T-helper 2 cell (primary cell): Measurements from ENCODE around the gene EIF4G3.
"Not testable (repeated sequence)": the region's sequence is repeated elsewhere in the genome, so short reads cannot be mapped to it uniquely, and the experiment has no call there.

ENCODE experiments used
- DNase-seq, 5 experiments: peaks; one replicate each; pipeline versions ENCODE4 v3.0.0 to v3.0.0-alpha.2; 2012 to 2022

The EIF4G3 gene

DNA sequence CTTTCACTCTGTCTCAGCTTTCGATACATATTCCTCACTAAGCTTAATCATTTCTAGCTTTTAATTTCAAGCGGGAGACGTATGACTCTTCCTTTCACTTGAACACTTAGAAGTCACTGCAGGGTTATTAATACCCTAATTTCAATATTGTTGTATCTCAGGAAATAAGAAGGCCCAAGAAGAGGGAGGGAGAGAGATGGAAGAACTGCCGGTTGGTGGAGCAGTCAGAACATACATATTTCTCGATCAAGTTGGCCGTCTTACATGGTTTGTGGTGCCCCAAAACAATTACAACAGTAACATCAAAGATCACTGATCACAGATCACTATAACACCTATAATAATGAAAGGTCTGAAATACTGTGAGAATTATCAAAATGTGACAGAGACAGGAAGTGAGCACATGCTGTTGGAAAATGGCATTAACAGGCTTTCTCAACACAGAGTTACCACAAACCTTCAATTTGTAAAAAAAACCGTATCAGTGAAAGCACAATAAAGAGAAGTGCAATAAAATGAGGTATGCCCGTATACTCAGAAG is 244.2 kb downstream of the EIF4G3 start:
- DNase-seq, result peak in 3 of 5 experiments; percentile 9 to 72 (median 16)

DNA sequence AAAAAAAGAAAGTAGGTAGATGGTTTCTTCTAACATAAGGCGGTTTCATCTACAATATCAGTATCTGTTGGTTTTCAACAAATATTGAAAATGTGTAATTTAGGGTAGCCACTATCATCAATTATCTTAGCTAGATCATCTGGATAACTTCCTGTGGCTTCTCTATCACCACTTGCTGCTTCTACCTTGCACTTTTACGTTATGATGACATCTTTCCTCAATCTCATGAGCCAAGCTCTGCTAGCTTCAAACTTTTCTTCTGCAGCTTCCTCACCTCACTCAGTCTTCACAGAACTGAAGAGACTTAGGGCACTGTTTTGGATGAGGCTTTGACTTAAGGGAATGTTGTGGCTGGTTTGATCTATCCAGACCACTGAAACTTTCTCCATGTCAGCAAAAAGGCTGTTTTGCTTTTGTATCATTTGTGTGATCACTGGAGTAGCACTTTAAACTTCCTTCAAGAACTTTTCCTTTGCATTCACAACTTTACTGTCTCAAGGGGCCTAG is 244.7 kb downstream of the EIF4G3 start:
- DNase-seq, result peak in 2 of 5 experiments; percentile 1 to 85

DNA sequence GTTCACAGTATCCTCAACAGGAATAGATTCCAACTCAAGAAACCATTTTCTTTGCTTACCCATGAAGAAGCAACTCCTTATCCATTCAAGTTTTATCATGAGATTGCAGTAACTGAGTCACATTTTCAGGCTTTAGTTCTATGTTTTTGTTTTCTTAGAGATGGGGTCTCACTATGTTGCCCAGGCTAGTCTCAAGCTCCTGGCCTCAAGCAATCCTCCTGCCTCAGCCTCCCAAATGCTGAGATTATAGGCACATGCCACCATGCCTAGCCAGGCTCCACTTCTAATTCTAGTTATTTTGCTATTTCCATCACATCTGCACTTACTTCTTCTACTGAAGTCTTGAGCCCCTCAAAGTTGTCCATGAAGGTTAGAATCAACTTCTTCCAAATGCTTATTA is 246.3 kb downstream of the EIF4G3 start:
- no peak for DNase-seq

DNA sequence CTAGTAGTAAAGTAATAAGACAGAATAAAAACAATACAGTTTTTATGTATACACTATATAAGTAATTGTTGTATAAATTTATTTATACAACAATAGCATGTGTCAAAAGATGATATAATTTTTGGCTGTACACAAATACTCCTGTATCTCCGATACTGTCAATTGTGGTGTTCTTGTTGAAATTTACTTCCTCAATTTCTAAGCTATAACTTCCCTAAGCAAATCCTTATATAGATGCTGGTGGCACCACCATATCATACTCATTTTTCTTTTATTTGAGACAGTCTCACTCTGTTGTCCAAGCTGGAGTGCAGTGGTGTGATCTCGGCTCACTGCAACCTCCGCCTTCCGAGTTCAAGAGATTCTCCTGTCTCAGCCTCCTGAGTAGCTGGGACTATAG is 248.6 kb downstream of the EIF4G3 start:
- no peak for DNase-seq

DNA sequence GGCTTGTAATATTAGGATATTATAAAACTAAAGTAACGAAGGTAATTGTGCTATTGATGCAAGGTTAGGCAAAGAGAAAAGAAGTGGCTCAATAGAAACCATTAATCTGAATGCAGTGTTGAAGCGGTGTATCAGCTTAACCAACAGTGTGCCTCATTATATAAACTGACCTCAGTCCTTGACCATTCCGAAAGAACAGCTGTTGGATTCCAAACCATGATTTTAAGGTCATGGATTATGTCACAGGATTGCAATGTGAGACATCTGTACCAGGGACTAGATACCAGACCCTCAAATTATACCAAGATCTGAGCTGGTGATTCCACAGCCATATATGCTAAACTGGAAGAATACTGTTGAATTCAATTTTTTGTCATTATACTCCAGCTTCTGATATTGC is 255.4 kb downstream of the EIF4G3 start:
- DNase-seq, result no peak

DNA sequence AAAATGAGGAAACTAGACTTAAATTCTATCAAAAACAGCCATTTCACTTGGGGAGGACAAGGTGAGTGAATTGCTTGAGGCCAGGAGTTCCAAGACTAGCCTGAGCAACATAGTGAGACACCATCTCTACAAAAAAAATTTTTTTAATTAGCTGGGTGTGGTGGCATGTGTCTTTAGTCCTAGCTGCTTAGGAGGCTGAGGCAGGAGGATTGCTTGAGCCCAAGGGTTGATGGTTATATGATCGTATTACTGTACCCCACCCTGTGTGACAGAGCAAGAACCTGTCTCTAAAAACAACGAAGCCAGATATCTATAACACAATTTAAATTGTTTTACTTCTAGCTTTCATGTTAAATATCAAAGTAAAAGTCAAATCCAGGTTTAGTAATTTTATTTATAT is 263.5 kb downstream of the EIF4G3 start:
- DNase-seq, result no peak

DNA sequence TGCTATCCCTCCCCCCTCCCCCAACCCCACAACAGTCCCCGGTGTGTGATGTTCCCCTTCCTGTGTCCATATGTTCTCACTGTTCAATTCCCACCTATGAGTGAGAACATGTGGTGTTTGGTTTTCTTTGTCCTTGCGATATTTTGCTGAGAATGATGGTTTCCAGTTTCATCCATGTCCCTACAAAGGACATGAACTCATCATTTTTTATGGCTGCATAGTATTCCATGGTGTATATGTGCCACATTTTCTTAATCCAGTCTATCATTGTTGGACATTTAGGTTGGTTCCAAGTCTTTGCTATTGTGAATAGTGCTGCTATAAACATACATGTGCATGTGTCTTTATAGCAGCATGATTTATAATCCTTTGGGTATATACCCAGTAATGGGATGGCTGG is 269.2 kb downstream of the EIF4G3 start:
- DNase-seq, result not testable (repeated sequence)

DNA sequence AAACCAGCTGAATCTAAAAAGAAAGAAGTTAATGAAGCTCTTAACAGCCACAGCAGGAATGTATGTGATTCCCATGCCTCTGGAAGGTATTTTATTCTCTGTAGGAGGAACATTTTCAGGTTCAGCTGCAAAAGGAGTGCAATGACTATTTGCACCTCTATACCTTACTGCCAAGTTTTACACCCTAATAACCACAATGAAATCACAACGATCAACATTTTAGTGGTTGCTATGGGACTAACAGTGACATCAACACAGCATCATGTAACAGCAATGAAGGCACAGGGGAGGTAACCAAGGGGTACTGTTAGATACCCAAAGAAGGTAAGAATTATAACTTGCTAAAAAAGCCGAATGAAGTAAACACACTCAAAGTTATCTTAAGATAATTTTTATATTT is 273.3 kb downstream of the EIF4G3 start:
- DNase-seq, result peak in 1 of 5 experiments; percentile 43

DNA sequence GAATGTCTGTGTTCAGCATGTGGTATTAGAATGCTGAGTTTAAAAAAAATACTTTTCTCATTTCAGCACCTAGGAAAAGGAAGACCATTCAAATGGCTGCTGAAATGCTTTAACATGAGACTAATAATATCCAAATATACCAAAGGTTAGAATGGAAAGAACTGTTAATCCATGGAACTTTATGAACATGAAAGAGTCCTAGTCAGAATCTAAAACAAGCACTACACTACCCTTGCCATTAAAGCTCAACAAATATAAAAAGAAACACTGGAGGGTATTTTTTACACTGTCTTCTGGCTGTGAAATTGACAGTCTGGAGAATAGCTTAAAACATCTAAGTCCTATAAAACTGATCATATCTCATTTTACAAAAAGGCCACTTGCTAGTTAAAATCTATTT is 276.6 kb downstream of the EIF4G3 start:
- no peak for DNase-seq

DNA sequence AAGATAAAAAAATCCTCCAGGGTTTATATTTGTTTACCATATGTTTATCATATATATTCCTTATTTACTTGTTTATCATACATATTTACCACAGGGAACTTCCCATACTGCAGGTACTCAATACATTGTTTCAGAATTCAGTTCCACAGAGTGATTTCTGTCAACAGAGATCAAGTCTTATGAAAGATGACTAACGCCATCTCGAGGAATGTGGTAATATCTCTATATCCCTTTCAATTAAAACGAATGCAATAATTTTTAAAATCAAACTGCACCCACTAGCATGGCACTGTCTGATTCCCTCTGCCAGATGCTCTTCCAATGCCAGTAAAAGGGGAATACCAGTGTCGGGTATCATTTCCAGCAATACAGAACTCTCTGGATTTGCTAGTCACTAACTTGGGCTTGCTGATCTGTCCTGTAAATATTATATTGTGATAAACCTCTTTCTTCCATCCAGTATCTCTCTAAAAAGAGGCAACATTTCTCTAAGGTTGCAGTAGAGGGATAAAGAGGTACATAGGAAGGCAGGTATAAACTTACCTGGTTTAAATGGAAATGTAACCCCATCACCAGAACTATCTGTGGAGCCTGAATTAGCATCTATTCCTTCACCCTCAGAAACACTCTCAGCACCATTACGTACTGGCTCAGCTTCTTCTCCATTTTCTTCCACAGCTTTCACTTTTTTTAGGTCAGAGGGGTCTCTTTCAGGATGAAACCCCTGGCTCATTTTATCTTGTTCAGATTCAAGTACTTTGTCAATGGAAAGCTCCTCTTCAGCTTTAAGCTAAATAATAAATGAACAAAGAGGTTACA is 277.3 kb downstream of the EIF4G3 start:
- no peak for DNase-seq

DNA sequence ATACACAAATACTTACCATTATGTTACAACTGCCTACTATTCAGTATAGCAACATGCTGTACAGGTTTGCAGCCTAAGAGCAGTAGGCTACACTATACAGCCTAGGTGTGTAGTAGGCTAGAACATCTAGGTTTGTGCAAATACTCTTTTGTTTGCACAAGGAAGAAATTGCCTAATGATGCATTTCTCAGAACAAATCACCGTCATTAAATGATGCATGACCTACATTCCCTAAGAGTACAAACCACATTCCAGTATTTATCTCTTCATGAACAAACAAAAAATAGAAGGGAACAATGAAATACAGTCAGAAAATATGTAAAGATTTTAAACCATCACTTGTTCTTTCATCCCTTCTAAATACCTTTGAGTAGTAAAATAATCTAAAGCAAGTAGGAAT is 279.9 kb downstream of the EIF4G3 start:
- no peak for DNase-seq

DNA sequence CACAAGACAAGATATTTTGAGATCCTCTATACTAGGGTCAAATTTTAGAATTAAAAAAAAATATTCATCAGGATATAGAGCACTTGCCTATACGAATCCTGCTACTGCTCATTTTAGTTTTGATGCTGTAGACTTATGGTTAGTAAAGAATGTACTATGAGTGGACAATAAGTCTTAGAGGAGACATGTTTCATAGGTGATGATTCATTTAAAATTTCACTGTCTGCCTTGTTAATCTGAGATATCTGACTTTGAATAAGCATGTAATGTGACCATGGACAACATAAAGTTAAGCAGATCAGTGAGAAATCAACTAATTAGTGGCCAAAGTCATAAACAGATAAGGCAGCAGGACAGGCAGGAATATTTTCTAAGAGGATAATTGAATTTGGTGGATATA is 282.8 kb downstream of the EIF4G3 start:
- no peak for DNase-seq

DNA sequence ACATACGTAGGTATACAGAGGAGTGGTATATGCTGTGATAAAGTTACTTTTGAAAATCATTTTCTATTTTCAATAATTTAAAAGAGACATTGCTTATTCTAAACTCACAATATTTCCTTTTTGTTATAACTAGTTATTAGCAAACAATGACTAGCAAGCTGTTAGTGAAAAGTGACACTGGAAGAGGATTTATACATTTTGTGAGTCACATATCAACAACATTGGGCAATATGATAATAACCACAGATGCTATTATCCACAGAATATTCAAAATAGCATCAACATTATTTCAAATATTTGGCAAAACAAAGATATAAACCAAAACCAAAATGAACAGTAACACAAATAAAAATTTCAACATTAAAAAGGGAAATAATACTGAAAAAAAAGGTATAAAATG is 285.6 kb downstream of the EIF4G3 start:
- no peak for DNase-seq

DNA sequence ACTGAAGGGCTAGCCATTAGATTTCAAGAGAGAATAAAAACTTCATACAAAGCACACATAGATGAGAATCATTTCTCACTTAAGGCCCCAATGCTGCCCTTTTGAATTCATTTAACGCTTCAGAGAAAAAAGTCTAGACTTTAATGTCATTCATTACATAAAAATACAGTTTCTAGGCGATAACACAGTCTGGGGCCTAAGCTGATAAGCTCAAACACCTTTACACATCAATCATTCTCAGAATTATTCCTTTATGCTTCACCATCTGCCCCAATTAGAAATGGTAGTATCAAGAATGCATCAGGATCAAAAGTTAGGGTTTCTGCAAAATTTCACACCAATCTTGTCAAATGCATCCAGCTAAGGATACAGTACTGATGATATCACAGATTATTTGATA is 289.5 kb downstream of the EIF4G3 start:
- DNase-seq, result no peak

DNA sequence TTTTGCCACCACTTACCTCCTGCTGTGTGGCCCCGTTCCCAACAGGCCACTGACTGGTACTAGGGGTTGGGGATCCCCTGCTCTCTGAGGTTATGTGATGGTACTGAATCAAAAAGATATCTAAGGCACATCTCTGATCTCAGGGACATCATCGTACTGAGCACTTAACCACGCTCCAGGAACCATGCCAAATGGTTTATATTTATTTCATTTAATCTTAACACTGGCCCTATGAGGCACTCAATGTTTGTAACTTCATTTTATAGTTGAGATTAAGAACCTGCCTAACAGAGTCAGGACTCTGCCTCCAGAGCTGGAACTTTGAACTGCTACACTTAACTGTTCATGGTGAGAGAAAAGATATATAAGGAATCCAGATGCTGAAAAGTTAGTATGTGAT is 291.6 kb downstream of the EIF4G3 start:
- no peak for DNase-seq

DNA sequence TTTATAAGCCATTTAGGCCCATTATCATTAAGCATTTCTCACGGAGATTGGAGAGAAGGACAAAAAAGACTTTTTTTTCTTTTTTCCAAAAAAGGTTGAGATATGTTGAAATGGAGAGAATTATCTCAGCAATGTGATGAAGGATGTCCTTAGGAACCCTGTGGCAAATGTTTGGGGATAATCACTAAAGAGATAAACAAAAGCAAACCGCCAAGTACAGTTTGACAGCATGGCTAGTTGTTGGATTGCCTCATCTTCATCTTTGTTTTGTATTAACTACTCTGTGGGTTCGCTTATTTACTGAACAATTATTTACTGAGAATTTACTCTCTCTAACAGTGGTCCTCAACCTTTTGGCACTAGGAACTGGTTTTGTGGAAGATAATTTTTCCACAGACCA is 292.2 kb downstream of the EIF4G3 start:
- no peak for DNase-seq

DNA sequence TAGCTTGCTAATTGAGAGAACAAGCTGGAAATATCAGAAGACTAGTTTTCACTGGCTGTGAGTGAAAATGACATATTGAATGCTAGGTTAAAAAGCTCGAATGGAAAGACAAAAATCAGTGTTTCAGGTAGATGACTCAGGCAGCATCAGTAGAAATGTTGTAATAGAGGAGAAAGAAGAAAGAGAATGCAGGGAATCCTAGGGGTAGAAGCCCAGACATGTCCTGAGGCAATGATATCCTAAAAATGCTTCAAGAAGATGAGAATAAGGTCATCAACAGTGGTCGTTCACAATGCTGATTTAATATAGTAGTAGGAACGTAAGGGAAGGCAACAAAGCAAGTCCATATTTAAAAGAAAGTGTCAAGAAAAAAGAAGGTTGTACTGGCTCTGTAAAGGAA is 292.9 kb downstream of the EIF4G3 start:
- DNase-seq, result no peak

DNA sequence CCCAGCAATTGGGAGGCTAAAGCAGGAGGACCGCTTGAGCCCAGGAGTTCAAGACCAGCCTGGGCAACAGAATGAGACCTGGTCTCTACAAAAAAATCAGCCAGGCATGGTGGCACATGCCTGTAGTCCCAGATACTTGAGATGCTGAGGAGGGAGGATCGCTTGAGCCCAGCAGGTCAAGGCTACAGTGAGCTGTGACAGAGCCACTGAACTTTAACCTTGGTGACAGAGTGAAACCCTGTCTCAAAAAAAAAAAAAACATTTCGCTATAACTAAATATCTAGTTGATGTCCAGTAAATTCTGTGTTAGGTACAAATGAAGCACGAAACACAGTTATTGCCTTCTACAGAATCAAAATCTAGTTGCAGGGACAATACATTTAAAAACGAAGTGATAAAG is 293.9 kb downstream of the EIF4G3 start:
- no peak for DNase-seq

DNA sequence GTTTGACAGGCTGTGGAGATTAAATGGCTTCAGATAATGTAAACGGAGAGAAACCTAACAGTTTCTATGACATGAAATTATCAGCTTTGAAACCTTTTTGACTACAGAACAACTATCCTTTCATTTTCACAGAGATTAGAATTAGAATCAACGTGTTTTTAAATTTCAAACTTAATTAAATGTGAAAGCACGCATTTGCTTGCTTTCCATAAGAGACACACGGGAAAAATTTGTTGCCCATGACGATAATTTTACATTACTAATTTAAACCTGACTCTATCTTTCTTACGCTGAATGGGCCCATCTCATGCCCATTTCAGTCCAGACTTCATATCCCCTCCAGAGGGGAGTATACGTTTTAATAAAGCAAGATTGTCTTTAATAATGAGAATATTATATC is 297.9 kb downstream of the EIF4G3 start:
- DNase-seq, result no peak

DNA sequence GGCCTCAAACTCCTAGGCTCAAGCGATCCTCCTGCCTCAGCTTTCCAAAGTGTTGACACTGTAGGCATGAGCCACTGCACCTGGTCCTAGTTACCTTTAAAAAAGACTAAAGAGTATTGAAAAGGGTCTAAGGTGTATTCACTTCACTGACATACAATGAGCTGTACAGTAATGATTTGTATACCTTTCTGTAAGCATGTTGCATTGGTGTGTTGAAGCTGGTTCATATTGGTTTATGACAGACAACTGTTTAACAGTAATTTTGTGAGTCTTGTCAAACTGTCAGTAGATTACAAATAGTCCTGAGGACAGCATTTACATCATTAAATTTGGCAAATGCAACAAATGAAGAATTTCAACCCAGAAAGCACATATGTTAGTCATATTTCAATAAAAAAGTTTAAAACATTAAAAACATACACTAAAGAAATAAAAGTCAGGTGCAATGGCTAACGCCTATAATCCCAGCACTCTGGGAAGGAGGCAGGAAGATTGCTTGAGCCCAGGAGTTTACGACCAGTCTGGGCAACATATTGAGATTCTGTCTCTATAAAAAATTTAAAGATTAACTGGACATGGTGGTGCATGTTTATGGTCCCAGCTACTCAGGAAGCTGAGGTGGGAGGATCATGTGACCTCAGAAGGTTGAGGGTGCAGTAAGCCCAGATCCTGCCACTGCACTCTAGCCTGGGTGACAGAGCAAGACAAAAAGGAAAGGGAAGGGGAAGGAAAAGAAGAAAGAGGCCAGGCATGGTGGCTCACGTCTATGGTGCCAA is 301.3 kb downstream of the EIF4G3 start:
- DNase-seq, result no peak

DNA sequence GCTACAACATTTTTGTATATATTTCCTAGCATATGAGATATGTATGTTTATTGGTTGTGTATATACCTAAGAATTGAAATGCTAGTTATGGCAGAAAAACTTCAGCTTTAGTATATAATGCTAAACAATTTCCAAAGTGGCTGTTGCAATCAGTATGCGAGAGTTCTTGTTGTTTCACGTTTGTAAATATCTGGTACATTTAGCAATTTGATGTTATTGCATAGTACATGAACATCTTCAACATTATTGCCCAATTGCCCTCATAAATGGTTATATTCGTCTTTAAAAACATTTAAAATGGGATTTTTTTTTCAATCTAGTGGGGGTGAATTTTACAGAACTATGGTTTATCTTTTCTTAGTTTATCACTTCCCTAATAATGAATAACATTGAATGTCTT is 303.4 kb downstream of the EIF4G3 start:
- DNase-seq, result no peak

DNA sequence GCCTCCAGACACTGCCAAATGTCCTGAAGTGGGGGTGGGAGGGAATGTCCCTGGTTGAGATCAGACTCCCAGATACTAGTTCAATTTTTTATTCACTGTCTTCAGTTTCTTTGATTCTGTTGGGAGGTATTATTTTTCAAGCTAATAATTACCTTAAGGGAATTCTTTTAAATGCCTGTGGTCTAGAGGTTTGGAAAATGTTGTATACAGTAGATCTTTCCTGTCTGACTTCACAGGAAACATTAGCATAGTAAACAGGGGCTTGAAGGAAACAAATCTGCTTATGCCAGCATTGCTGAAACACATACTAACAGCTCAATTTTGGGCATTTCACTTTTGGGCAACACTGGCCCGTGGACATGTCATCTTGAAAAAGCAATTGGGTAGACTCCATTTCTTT is 305.3 kb downstream of the EIF4G3 start:
- DNase-seq, result no peak

DNA sequence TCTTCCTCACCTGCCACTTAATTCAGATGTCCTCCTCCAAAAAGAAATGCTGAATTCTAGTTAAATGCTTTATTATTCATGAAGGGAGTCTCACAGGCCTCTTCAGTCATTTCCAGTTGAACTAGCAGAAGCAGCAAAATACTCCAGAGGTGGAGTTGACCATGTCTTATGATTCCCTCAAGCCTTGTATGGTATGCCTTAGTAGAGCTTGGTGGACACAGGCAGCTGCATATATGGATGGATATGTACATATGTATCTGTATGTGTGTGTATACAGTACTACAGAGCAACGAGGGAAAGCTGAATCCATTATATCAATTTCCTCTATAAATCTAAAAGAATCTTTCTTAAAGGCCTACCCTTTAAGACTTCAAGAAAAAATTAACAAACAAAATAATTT is 306.0 kb downstream of the EIF4G3 start:
- DNase-seq, result no peak

DNA sequence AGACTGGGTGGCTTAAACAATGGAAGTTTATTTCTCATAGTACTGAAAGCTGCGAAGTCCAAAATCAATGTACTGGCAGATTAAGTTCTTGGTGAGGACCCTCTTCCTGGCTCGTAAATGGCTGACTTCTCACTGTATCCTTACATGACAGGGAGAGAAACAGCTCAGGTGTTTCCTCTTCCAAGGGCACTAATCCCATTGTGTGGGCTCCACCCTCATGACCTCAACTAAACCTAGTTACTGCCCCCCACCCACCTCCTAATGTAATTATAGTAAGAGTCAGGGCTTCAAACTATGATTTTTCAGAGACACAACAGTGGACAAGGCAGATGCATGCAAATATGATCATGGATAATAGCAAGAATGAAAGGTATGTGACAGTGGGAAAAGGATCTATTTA is 308.4 kb downstream of the EIF4G3 start:
- no peak for DNase-seq
